ENCODE measurements around the gene FAM3D. TPM values are rescaled to one million over a fixed set of nuclear protein-coding genes. Genes with fewer than 3 reads are reported as not detected.

Gene FAM3D
- polyA plus RNA-seq, 1 donor (not counting 4 experiments of a cell fraction or from before 2014, with no cell fraction given): not detected

GRCh38 chr3:58639842-58640241 is 26.7 kb downstream of the FAM3D start:
- H4K20me1 ChIP-seq (ENCODE audit: control insufficient read depth, extremely low read depth, insufficient read depth, low read length): no peaks in the 10 kb centered on the region
- FAIRE-seq (no peak), DNase-seq (ENCODE audit: low read depth, low spot score) (no peak)
- H3K36me3 ChIP-seq (ENCODE audit: control insufficient read depth in 2 of 2, extremely low read depth in 1 of 2, insufficient read depth in 2 of 2, low read length in 2 of 2): no peaks in the 10 kb centered on the region
- H3K9me1 ChIP-seq (ENCODE audit: control insufficient read depth, extremely low read depth, insufficient read depth, low read length): no peaks in the 10 kb centered on the region
- H3K79me2 ChIP-seq (ENCODE audit: control insufficient read depth, insufficient read depth, low read length): no peaks in the 10 kb centered on the region
- no peak overlapping the region for H3K4me2 ChIP-seq (ENCODE audit: control insufficient read depth, extremely low read depth, insufficient read depth, low read depth, low read length)
- H3K4me1 ChIP-seq (ENCODE audit: control insufficient read depth, extremely low read depth, insufficient read depth, low read length): peaks cover 9% of the 10 kb centered on the region
- dilution Hi-C loops (cut with MboI; ENCODE audit: extremely low pct_ligation_motif_present, low sequenced_read_pairs): no loop called here
- H3K4me3 ChIP-seq (ENCODE audit: control insufficient read depth in 2 of 3, extremely low read depth in 1 of 3, insufficient read depth in 2 of 3, low read depth in 1 of 3, low read length in 3 of 3): no peak overlapping the region
- H2AFZ ChIP-seq (ENCODE audit: control insufficient read depth, low read length): no peak overlapping the region
- no peak overlapping the region for H3K27ac ChIP-seq (ENCODE audit: control insufficient read depth, insufficient read depth, low read length)
- H3K9ac ChIP-seq (ENCODE audit: control insufficient read depth, extremely low read depth, insufficient read depth, low read length): no peak overlapping the region
- no peak for TF ChIP-seq EZH2 (IDR thresholded peaks at IDR 0.05; ENCODE audit: low read length)
- TF ChIP-seq, protein P1, sequence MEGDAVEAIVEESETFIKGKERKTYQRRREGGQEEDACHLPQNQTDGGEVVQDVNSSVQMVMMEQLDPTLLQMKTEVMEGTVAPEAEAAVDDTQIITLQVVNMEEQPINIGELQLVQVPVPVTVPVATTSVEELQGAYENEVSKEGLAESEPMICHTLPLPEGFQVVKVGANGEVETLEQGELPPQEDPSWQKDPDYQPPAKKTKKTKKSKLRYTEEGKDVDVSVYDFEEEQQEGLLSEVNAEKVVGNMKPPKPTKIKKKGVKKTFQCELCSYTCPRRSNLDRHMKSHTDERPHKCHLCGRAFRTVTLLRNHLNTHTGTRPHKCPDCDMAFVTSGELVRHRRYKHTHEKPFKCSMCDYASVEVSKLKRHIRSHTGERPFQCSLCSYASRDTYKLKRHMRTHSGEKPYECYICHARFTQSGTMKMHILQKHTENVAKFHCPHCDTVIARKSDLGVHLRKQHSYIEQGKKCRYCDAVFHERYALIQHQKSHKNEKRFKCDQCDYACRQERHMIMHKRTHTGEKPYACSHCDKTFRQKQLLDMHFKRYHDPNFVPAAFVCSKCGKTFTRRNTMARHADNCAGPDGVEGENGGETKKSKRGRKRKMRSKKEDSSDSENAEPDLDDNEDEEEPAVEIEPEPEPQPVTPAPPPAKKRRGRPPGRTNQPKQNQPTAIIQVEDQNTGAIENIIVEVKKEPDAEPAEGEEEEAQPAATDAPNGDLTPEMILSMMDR (optimal IDR thresholded peaks at IDR 0.05 in 1 of 3, IDR thresholded peaks at IDR 0.05 in 1 of 3, conservative IDR thresholded peaks at IDR 0.05 in 1 of 3; ENCODE audit: extremely low read depth in 1 of 3, insufficient read depth in 2 of 3, low read length in 3 of 3): no peak
- H3K9me3 ChIP-seq (ENCODE audit: control insufficient read depth, low read depth, low read length): no peaks in the 10 kb centered on the region
- H3K27me3 ChIP-seq (ENCODE audit: control insufficient read depth, extremely low read depth, insufficient read depth, low read length): no peaks in the 10 kb centered on the region

DNA sequence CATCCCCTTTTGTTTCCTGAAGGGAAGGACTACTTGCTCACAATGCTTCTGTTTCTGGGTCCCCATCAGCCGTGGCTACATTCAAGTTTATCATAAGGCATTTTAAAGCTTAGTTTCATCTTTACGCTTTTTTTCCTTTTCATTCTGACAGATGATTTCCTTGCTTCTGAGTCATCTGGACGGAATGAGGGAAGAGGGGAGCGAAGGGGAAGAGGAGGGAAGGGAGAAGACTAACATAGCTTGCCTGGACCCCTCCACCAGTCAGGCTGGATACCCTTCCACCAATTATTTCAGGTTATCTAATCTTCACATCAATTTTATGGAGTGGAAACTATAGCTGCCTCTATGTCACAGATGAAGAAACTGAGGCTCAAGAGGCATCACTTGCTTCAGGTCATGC is 27.6 kb downstream of the FAM3D start:
- Histone ChIP-seq H3K4me3 (ENCODE audit: control insufficient read depth in 2 of 3, extremely low read depth in 1 of 3, insufficient read depth in 2 of 3, low read depth in 1 of 3, low read length in 3 of 3) (no peak overlapping the region), H3K9me1 (ENCODE audit: control insufficient read depth, extremely low read depth, insufficient read depth, low read length) (no peaks in the 10 kb centered on the region), H3K36me3 (ENCODE audit: control insufficient read depth in 2 of 2, extremely low read depth in 1 of 2, insufficient read depth in 2 of 2, low read length in 2 of 2) (no peaks in the 10 kb centered on the region), H3K79me2 (ENCODE audit: control insufficient read depth, insufficient read depth, low read length) (no peaks in the 10 kb centered on the region), H2AFZ (ENCODE audit: control insufficient read depth, low read length) (no peak overlapping the region), H3K27me3 (ENCODE audit: control insufficient read depth, extremely low read depth, insufficient read depth, low read length) (peaks cover 2% of the 10 kb centered on the region), H3K27ac (ENCODE audit: control insufficient read depth, insufficient read depth, low read length) (no peak overlapping the region), H3K9ac (ENCODE audit: control insufficient read depth, extremely low read depth, insufficient read depth, low read length) (no peak overlapping the region), H3K9me3 (ENCODE audit: control insufficient read depth, low read depth, low read length) (no peaks in the 10 kb centered on the region), H3K4me2 (ENCODE audit: control insufficient read depth, extremely low read depth, insufficient read depth, low read depth, low read length) (no peak overlapping the region), H4K20me1 (ENCODE audit: control insufficient read depth, extremely low read depth, insufficient read depth, low read length) (no peaks in the 10 kb centered on the region), H3K4me1 (ENCODE audit: control insufficient read depth, extremely low read depth, insufficient read depth, low read length) (peaks cover 9% of the 10 kb centered on the region)
- dilution Hi-C loops (cut with MboI; ENCODE audit: extremely low pct_ligation_motif_present, low sequenced_read_pairs): no loop called here
- no peak for FAIRE-seq
- no peak for DNase-seq (ENCODE audit: low read depth, low spot score)
- TF ChIP-seq EZH2 (IDR thresholded peaks at IDR 0.05; ENCODE audit: low read length): no peak
- TF ChIP-seq, protein P1 (optimal IDR thresholded peaks at IDR 0.05 in 1 of 3, IDR thresholded peaks at IDR 0.05 in 1 of 3, conservative IDR thresholded peaks at IDR 0.05 in 1 of 3; ENCODE audit: extremely low read depth in 1 of 3, insufficient read depth in 2 of 3, low read length in 3 of 3): no peak

All from keratinocyte (primary cell).